HuH-7.5 (cell line): ENCODE measurements around the gene PPP2R3A.
"Not testable (repeated sequence)": the region's sequence is repeated elsewhere in the genome, so short reads cannot be mapped to it uniquely, and the experiment has no call there.

Source experiments
- DNase-seq: peaks from one replicate; pipeline ENCODE4 v3.0.0; 2011; ENCODE audit warnings: low spot score

Gene PPP2R3A

DNA sequence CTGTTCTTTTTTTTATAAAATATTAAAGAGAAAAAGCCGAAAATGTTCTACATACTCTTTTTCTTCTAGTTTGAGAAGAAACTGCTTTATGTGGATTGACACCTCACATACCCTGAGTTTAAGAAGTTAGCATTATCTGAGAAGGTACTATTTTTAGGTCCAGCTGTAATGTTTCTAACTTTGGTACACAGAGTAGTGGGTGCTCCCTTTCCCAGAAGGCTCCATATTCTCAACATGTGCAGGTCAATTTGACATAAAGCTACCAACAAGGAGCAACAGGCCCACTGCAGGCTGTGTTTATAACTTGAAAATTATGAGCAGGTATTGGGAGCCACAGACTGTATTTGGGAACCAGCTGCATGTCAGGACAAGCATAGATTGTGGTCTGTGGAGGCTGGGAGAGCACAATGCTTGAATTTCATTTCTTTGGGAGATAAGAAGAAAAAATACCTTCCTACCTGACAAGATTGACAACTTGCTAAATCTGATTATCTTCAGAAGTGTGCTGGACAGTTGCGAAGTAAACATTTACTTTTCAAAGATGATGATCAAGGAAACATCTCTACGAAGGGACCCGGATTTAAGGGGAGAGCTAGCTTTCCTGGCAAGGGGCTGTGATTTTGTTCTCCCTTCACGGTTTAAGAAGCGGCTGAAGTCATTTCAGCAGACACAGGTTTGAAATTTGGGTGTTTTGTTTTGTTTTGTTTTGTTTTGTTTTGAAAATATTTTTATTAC lies 57.2 kb downstream of the PPP2R3A start:
- no peak for DNase-seq

DNA sequence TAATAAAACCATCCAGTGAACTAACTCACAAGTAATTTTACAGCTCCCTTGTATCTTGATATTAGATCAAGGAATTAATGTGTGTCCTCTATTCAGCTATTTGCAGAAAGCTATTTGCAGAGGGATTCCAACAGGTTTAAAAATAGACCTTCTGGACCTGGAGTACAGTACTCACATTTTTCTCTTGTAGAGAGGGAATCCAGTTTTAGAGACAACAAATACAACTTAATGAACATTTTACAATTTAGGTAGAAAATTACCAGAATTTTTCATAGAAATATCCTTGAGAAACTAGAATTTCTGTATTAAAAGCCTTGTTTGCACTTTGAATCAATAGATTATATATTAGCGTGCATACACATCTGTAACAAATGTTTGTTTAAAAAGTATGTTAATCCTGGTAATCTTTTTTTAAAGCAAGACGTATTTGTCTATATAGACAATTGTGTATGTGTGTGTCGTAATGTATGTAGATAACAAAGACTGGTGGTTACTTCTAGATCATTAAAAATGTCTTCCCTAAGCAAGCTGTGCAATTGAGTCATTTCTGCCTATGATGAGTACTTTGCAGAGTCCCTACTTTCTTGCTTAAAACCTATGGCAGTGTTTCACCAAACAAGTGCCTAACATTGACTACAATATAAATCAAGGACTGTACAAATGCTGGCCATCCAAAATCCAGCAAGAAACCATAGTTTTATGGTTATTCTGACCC lies 57.9 kb downstream of the PPP2R3A start:
- DNase-seq, result no peak

DNA sequence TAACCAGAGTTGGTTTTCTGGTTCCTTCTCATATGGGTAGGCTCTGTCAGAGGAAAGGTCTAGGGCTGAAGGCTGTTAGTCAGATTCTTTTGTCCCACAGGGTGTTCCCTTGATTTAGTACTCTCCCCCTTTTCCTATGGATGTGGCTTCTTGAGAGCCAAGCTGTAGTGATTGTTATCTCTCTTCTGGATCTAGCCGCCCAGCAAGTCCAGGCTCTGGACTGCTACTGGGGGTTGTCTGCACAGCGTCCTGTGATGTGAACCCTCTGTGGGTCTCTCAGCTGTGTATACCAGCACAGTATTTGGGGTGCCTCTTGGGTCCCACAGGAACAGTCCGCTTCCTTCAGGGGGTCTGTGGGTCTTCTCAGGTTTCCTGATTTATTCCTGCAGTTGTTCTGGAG lies 70.8 kb downstream of the PPP2R3A start:
- no peak for DNase-seq

DNA sequence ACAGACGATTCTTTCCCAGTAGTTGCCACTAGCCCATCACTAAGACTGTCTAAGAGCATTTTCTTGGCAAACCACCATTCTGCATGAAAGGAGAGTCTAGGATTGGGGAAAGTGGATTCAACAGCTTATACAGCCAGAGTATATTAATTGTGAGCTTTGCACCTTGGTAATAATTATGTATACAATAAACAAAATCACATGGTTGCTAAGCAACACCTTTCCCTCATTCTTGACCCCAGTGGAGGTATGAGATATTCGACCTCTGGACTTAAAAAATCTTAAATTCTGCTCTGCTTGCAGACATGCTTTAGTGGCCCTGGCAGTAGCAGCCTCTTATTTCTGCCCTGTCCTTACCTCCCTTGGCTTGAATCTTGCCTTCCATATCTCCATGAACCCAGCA lies 73.1 kb downstream of the PPP2R3A start:
- no peak for DNase-seq

DNA sequence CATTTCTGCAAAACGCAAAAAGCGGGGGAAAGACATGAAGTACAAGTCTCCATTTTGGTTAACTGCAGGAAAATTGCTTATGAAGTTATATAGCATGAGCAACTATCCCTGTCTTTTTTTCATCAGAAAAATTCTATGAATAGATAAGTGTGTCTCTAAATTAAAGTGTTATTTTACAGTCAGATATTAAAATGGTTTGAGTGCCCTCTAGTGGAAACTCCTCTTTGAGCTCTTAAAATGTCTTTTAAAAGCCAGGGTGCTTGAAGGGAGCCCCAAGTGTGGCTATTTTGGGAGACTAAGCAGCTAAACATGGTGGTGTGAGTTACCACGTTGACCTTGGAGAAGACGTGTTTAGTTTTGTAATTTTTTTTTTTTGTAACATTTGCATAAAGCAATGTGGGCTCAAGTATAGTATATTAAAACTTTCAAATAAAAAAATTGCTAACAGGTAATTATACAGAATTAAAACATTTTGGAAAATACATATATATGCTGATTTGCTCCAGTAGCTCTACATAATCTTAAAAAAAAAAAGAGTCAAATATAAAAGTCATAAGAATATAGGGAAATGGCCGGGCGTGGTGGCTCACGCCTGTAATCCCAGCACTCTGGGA lies 77.2 kb downstream of the PPP2R3A start:
- peak; percentile 28 for DNase-seq

DNA sequence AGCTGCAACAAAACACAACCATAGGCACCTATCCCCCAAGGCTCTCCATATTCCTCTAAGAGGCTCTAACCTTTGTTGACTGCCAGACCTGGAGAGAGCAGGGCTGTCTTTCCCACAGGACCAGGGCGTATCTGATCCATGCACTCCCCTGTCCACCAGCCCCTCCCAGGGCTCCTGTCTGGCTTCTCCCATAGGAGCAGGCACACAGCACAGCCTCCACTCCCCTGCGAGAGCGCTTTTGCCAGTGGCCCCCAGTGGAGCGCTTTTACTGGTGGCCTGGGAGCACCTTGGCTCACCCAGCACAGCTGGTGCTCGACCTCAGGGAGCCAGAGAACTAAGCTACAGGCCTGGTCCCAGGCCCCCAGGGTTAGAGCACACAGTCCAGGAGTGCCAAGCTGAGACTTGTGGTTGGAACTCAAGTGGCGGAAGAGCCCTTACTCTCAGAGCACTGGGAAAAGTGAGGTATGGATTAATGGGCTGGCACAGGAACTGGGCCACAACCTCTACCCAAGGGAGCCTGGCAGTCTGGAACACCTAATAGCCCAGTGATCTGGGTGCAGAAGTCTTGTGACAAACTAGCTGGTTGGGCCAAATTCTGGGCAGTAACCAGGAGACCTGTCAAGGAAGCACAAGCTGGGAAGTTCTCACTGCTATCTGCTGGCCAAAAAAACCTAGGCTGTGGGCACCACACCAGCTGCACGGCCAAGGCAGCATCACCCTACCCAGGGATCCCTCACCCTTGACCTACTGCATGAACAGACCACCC lies 79.6 kb downstream of the PPP2R3A start:
- DNase-seq, result no peak

DNA sequence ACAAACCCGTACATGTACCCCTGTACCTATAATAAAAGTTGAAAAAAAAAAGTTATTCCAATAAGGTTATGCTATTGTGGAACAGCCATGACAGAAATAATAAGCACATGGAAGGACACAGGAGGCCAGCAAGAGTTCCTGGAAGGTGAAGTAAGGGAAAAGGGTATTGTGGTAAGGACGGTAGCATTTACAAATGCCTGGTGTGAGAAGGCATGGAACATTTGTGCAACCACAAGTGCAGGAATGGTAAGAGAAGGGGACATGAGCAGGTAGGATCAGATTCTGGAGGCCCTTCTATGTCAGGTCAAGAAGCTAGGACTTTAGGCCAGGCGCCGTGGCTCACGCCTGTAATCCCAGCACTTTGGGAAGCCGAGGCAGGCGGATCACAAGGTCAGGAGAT lies 82.5 kb downstream of the PPP2R3A start:
- no peak for DNase-seq

DNA sequence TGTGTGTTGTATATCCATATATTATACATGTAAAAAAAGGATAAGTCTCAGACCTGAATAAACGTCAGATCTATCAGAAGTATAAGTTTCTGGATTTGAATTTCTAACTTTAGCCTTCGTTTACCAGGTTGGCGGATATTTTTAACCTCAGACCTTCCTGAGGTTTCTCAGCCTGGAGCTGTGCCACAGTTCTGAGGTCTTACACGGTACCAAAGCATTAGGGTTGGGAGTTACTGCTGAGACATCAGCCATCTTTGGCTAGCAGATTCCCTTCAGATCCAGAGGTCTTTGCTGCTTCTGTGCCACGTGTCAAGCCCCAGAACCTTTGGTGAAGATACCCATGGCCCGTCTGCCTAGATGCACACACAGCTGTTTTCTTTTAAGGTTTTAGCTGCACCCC lies 84.7 kb downstream of the PPP2R3A start:
- no peak for DNase-seq

DNA sequence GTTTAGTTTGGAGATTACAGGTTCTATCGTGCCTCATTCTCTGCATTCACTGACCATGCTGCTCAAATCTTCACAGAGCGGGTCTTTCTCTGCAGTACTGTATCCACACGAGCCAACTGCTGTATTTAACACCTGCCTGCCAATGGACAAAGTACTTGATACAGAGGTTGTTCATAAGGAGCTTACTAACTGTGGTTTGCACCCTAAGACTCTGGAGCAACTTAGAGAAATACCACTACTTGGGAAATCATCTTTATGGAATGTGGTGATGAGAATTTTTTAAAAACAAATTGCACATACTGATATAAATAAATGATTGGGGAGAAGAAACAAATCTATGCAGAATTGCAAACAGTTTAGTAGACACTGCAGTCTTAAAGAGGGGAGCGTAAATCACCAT lies 90.0 kb downstream of the PPP2R3A start:
- DNase-seq, result no peak

DNA sequence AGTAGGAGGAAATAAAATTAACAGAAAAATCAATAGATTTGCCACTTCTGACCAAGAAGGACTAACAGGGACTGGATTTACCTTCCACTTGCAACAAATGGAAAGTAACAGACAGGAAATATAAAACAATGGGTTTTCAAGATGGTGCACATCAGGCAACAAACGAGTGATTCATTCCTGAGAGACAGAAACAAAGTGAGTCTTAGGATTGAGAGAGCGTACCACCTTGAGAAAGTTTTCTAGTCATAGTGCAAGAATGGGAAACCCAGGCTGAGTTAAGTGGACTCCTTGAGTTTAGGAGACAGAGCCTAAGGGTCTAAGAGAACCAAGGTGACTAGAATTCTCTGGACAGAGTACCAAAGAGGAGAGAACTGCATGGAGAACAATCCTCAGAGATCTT lies 101.7 kb downstream of the PPP2R3A start:
- DNase-seq, result no peak

DNA sequence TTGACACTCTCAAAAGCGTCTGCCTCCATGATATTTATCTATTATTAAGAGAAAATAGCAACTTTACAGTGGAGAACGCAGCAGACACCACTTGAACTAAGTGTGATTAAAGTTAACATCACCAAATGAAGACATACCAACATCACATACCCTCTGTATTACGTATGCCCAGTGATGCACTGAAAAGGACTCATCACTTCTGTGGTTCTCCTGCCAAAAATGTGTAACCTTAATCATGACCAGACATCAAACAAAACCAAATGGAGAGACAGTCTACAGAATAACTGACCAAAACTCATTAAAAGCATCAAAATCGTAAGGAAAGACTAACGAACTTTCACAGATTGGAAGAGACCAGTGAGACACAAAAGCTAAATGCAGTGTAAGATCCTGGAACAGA lies 103.2 kb downstream of the PPP2R3A start:
- no peak for DNase-seq

DNA sequence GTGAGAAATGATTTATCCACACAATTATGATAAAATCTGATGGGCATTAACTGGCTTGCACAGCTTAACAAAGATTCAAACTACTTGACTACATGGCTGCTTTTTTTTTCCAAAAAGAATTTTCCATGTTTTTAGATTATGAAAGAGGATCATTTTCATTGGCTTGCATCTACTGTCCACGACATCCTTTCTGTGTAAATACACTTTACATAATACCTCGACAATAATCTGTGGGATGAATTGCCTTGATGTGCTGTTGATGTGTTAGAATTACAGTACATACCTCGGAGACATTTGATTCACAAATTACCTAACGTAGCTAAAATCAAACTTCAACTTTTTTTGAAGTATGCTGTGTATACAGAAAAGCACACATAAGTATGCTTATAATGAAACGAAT lies 104.4 kb downstream of the PPP2R3A start:
- DNase-seq, result no peak

DNA sequence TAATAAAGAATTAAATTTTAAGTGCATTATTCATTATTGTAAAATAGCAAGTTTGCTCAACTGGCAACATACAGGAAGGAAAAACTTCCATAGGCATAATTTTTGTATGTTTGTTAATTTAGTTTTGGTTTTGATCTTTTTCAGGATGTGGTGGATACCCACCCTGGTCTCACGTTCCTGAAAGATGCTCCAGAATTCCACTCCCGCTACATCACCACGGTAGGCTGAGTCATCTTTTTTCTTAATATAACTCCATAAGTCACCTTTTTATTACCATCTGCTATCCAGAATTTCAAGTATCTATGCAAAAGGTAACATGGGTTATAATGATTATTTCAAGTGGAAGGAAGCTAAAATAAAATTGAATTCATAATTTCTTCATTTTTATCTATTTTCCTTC lies 104.8 kb downstream of the PPP2R3A start:
- DNase-seq, result no peak

DNA sequence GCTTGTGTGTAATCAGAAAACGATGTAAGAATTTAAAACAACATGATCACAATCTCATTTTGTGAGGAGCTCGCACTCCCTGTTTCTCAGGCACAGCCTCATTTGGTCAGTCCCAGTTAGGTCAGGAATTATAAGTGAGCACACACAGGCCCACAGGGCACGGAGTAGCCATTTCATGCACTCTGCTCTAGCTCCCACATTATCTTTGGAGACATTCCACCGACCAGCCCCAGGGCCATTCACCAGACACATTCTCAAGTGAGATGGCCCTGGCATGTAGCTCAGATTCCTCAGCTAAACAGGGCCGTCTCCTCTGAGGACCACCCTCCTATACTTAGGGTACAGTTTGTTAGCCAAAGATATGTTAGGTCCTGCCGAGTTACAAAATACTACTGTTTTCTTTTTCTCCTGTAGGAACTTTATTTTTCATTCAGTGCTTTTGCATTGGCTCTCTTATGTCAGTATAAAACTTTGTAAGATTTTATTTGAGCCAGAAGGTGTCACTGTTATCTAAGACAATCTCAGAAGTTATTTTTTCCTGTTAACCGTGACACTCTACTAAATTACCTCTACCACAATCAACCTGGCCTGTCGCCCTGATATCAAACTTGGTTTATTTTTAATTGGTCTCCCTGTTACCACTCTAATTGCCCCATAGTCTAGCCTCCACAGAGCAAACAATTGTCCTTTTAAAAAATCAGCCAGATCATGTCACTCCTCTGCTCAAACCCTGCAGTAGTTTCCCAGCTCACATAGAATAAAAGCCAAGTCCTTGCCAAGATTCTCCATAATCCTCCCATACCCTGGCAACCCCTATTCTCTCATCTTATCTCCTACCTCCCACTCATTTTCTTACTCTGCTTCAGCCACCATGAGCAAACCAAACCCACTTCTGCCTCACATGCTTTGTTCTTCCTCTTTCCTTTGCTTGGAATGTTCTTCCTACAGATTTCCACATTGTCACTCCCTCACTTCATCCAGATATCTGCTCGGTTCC lies 105.7 kb downstream of the PPP2R3A start:
- DNase-seq, result no peak

DNA sequence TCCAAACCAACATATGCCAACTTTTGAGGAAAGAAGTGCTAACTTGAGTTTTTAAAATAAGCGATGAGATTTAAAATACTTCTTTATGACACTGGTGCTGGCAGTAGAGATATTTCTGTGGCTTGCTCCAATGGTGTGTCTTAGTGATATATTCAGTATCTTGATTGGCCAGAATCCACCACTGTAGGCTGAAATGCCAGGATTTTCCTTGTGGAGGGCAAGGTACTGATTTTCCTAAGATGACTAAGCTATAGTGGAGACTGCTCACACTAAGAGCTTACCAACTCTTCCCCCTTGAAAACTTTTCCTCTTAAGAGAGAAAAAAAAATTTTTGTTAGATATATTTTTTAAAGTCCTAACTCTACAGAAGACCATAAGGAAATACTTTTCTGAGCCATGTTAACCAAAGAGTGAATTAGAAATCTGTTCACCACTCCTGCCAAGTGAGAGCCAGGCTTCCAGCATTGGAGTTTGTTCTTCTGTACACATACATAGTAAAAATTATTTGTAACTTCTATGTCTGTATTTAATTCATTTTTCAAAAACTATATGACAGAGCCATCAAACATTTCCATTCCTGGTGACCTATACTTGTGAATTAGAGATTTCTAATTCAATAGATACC lies 109.1 kb downstream of the PPP2R3A start:
- no peak for DNase-seq

DNA sequence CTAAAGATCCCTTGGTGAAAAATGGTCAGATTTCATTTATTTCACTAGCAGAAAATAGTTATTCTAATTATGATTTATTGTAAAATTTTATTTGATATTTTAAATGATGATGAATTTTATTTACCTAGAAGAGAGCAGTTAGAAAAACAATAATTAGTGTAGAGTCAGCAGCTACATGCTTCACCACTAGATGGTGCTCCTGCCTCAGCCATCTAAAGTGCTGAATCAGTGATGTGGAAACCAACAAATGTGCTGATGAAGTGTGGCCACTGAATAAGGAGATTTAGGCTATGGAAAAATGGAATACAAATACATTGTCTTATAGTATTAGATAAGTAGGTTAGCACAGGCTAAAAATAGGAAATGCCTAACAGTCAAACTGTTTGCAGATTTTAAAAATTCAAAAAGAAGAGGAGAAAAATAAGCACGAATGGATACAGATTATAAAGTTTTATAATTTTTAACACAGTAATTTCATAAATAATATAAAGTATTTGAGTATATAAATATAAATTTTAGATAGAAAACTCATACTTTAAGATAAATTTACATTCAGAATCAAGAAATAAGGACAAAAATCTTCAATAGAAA lies 109.8 kb downstream of the PPP2R3A start:
- DNase-seq, result peak; percentile 23

DNA sequence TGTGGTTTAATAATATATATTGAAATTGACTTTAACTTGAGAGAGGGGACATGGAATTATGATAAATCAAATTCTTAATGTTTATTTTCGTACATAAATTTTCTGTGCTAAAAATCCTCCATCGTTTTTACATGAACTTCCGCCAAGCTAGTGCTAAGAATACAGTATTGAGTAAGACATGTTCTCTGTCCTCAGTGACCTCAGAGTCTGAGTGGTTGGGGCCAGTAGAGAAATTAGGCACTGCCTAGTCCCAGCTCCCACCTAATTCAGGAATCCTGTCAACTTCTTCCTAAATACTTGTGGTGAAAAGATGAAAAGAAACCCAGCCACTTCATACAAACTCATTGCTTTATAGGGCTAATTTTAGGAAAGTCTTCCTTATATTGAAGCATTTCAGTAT lies 110.3 kb downstream of the PPP2R3A start:
- no peak for DNase-seq

DNA sequence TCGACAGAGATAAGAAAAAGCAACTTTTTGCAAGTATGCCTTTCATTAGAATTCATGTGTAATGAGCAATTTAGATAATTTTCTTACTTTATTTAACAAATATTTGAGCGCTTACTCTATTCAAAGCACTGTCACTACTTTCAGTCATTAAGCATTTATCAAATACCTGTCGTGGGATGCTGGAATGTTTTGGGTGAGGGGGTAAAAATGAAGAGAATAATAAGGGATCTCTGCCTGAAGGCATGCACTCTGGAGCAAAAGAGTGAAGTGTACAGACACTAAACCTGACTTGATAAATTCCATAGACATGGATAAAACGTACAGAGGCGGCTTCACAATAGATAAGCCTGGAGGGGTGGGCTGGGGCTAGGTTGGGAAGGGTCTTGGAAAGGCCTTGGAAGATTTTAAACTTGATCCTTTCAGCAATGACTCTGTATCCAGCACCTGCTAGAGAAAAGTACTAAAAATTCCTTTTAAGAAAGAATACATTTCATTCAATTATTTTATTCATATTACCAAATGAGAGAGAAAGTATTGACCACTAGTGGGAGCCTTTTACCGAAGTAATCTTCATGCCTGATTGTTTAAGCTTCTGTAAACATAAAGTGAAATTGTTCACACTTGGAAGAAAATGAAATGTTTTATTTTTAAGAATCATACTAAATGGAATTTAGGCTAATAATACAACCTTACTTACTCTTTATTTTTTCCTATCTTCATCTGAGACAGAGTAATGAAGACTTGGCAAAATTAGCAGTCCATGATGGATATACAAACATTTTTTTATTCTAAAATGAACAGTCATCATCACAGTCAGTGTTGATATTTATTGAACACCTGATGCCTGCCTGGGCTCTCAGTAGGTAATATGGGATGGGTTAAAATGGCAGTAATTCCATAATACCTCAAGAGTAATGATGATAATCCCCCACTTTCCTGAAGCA lies 113.2 kb downstream of the PPP2R3A start:
- DNase-seq, result no peak

DNA sequence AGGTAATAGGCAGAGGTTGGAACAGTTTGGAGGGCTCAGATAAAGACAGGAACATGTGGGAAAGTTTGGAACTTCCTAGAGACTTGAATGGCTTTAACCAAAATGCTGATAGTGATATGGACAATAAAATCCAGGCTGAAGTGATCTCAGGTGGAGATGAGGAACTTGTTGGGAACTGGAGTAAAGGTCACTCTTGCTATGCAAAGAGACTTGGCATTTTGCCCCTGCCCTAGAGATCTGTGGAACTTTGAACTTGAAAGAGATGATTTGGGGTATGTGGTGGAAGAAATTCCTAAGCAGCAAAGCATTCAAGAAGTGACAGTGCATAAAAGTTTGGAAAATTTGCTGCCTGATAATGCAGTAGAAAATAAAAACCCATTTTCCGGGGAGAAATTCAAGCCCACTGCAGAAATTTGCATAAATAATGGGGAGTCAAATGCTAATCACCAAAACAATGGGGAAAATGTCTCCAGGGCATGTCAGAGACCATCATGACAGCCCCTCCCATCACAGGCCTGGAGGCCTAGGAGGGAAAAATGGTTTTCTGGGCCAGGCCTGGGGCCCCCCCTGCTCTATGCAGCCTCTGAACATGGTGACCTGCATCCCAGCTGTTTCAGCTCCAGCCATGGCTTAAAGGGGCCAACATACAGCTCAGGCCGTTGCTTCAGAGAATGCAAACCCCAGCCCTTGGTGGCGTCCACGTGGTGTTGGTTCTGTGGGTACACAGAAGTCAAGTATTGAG lies 118.3 kb downstream of the PPP2R3A start:
- DNase-seq, result not testable (repeated sequence)
